ENCODE measurements around the gene SMC2.

The SMC2 gene

GRCh38 chr9:104091708-104092107 lies 2.4 kb upstream of the SMC2 start:
- peaks cover 14% of the 10 kb centered on the region for H3K36me3 ChIP-seq
- H3K27me3 ChIP-seq (ENCODE audit: insufficient read depth, low read depth, severe bottlenecking) = no peaks in the 10 kb centered on the region
- no peak overlapping the region for H3K4me3 ChIP-seq (ENCODE audit: low read depth, low read length)
- no peak for DNase-seq
- no peaks in the 10 kb centered on the region for H3K9me3 ChIP-seq (ENCODE audit: severe bottlenecking)
- TF ChIP-seq, protein P1, sequence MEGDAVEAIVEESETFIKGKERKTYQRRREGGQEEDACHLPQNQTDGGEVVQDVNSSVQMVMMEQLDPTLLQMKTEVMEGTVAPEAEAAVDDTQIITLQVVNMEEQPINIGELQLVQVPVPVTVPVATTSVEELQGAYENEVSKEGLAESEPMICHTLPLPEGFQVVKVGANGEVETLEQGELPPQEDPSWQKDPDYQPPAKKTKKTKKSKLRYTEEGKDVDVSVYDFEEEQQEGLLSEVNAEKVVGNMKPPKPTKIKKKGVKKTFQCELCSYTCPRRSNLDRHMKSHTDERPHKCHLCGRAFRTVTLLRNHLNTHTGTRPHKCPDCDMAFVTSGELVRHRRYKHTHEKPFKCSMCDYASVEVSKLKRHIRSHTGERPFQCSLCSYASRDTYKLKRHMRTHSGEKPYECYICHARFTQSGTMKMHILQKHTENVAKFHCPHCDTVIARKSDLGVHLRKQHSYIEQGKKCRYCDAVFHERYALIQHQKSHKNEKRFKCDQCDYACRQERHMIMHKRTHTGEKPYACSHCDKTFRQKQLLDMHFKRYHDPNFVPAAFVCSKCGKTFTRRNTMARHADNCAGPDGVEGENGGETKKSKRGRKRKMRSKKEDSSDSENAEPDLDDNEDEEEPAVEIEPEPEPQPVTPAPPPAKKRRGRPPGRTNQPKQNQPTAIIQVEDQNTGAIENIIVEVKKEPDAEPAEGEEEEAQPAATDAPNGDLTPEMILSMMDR (IDR thresholded peaks at IDR 0.05; ENCODE audit: low read depth, low read length) = no peak
- H3K27ac ChIP-seq = no peak overlapping the region

DNA sequence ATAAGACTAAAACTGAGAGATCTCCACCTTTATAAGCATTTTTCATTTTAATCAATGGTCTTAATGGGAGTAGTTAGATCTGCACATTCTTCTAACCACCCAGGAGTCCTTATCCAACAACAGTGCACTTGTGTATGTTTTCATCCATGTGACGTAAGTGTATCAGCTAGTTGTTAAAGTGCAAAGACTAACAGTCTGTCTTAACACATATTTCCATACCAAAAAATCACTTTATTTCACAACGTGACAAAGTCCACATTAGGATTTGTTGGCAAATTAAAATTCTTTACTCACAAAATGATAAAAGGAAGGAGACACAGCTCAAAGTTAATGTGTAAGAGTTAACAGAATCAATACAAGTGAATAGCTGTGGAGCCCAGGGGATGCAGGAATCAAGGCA lies 1.9 kb upstream of the SMC2 start:
- Histone ChIP-seq H3K27me3 (ENCODE audit: insufficient read depth, low read depth, severe bottlenecking) (no peaks in the 10 kb centered on the region), H3K4me3 (ENCODE audit: low read depth, low read length) (no peak overlapping the region), H3K27ac (peak overlapping the region; percentile 99), H3K36me3 (peaks cover 15% of the 10 kb centered on the region), H3K9me3 (ENCODE audit: severe bottlenecking) (no peaks in the 10 kb centered on the region)
- no peak for DNase-seq
- TF ChIP-seq, protein P1 (IDR thresholded peaks at IDR 0.05; ENCODE audit: low read depth, low read length) = no peak

GRCh38 chr9:104092875-104093600 lies 1.1 kb upstream of the SMC2 start:
- Histone ChIP-seq H3K36me3 (peaks cover 19% of the 10 kb centered on the region), H3K9me3 (ENCODE audit: severe bottlenecking) (no peaks in the 10 kb centered on the region), H3K27ac (peak overlapping the region; percentile 99), H3K27me3 (ENCODE audit: insufficient read depth, low read depth, severe bottlenecking) (no peaks in the 10 kb centered on the region), H3K4me3 (ENCODE audit: low read depth, low read length) (peak overlapping the region; percentile 95)
- peak; percentile 29 for DNase-seq
- TF ChIP-seq, protein P1 (IDR thresholded peaks at IDR 0.05; ENCODE audit: low read depth, low read length) = no peak

GRCh38 chr9:104094534-104095015 lies 466 bp downstream of the SMC2 start:
- peak; percentile 85 for DNase-seq
- H3K4me3 ChIP-seq (ENCODE audit: low read depth, low read length) = peak overlapping the region; percentile 95
- H3K36me3 ChIP-seq = peaks cover 24% of the 10 kb centered on the region
- H3K9me3 ChIP-seq (ENCODE audit: severe bottlenecking) = no peaks in the 10 kb centered on the region
- TF ChIP-seq, protein P1 (IDR thresholded peaks at IDR 0.05; ENCODE audit: low read depth, low read length) = no peak
- H3K27ac ChIP-seq = peak overlapping the region; percentile 99
- no peaks in the 10 kb centered on the region for H3K27me3 ChIP-seq (ENCODE audit: insufficient read depth, low read depth, severe bottlenecking)

DNA sequence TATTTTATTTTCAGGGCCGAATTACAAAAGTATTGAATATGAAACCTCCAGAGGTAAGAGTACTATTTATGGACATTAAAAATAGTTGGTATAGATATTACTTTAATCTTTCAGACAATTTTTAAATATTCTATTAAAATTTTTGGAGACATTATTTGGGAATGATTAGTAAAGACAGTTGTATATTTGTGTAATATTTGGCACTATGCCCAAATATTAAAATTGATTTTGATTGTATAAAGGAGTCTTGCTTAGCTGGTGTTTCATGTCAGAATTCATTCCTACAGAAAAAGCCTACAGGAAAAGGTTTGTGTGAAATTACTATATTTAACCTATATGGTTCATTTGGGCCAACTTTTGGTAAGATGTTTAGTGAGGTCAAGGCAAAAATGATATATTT lies 5.5 kb downstream of the SMC2 start:
- Histone ChIP-seq H3K4me3 (ENCODE audit: low read depth, low read length) (no peak overlapping the region), H3K36me3 (peaks cover 74% of the 10 kb centered on the region), H3K27me3 (ENCODE audit: insufficient read depth, low read depth, severe bottlenecking) (no peaks in the 10 kb centered on the region), H3K9me3 (ENCODE audit: severe bottlenecking) (no peaks in the 10 kb centered on the region), H3K27ac (no peak overlapping the region)
- DNase-seq = no peak
- TF ChIP-seq, protein P1 (IDR thresholded peaks at IDR 0.05; ENCODE audit: low read depth, low read length) = no peak

DNA sequence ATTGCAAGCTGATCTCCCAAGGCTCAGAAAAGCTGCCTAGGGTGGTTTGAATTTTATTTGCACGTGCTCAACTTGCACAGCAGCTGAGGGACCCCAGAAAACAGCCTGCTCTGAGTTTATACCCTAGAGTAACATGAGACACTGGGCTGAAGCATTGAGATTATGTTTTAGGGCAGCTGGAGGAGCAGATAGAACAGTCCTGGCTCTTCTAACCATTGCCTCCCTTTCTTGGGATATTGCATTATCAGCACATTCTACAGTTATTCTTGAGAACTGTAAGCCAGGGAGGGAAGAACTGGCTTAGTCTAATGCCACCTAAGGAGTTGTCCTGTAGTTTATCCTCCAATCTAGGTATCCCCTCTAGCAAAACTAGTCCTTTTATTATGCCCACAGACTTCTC lies 10.3 kb downstream of the SMC2 start:
- H3K36me3 ChIP-seq = peaks cover 92% of the 10 kb centered on the region
- no peak for DNase-seq
- H3K27ac ChIP-seq = no peak overlapping the region
- no peaks in the 10 kb centered on the region for H3K9me3 ChIP-seq (ENCODE audit: severe bottlenecking)
- TF ChIP-seq, protein P1 (IDR thresholded peaks at IDR 0.05; ENCODE audit: low read depth, low read length) = no peak
- no peak overlapping the region for H3K4me3 ChIP-seq (ENCODE audit: low read depth, low read length)
- H3K27me3 ChIP-seq (ENCODE audit: insufficient read depth, low read depth, severe bottlenecking) = no peaks in the 10 kb centered on the region

All from WERI-Rb-1 (cell line).